Lower leg skin (tissue), 3 donors: ENCODE results near the gene DCTD.

Experiments used
- POLR2A ChIP-seq, 2 donors: fragments of 450-650 bp; IDR thresholded peaks; one replicate each; pipeline ENCODE4 v1.6.1; 2016 to 2017; ENCODE audit warnings: antibody characterized with exemption in 2 of 2, mild to moderate bottlenecking in 1 of 2, moderate library complexity in 1 of 2
- TF ChIP-seq, protein P1 (sequence below), 3 donors: fragments of 450-650 bp; IDR thresholded peaks; one replicate each; pipeline ENCODE4 v1.5.1; 2016; ENCODE audit warnings: antibody characterized with exemption in 3 of 3, mild to moderate bottlenecking in 3 of 3, moderate library complexity in 2 of 3

DNA sequence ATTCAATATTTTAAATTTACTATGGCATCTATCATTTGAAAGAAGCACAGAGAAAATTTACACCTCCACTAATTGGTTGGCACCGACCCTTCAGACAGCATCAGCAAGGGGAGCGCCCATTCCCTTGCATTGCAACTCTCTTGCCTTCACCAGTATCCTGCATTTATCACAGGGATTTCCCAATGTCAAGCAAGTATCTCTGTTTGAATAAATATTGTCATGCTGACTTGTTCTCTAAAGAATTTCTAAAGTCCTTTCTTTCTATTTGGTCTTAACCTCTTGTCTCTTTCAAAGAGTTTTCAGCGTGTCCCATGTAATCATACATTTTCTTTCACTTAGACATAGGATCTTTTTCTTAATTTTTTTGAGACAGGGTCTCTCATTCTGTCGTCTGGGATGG, 10.4 kb downstream of the DCTD start:
- TF ChIP-seq, protein P1, sequence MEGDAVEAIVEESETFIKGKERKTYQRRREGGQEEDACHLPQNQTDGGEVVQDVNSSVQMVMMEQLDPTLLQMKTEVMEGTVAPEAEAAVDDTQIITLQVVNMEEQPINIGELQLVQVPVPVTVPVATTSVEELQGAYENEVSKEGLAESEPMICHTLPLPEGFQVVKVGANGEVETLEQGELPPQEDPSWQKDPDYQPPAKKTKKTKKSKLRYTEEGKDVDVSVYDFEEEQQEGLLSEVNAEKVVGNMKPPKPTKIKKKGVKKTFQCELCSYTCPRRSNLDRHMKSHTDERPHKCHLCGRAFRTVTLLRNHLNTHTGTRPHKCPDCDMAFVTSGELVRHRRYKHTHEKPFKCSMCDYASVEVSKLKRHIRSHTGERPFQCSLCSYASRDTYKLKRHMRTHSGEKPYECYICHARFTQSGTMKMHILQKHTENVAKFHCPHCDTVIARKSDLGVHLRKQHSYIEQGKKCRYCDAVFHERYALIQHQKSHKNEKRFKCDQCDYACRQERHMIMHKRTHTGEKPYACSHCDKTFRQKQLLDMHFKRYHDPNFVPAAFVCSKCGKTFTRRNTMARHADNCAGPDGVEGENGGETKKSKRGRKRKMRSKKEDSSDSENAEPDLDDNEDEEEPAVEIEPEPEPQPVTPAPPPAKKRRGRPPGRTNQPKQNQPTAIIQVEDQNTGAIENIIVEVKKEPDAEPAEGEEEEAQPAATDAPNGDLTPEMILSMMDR (IDR thresholded peaks at IDR 0.05): no peak
- TF ChIP-seq POLR2A (IDR thresholded peaks at IDR 0.05): no peak
